Ishikawa (cell line): Measurements from ENCODE around the gene RAI14.

Source experiments
- CREB1 ChIP-seq: IDR thresholded peaks from 2 replicates; pipeline ENCODE4 v1.6.1; 2012; ENCODE audit warnings: low read depth
- MAX ChIP-seq: IDR thresholded peaks from 2 replicates; pipeline ENCODE4 v1.6.1; 2012
- TAF1 ChIP-seq: IDR thresholded peaks from 2 replicates; pipeline ENCODE4 v1.6.1; 2012; ENCODE audit warnings: low read depth, mild to moderate bottlenecking

- TF ChIP-seq TAF1 (no peak), CREB1 (no peak), MAX (no peak)
Observed at GRCh38 chr5:34663771-34664496, 7.8 kb downstream of the RAI14 start.
